Stimulated activated CD8-positive, alpha-beta memory T cell treated with anti-CD3 and anti-CD28 coated beads, Interleukin-12 subunit alpha, Interleukin-12 subunit beta, amount 100 ng/mL, for 24 hours (primary cell): ENCODE data around the gene PLAC9.
"Not testable (repeated sequence)": the region's sequence is repeated elsewhere in the genome, so short reads cannot be mapped to it uniquely, and the experiment has no call there.

Experiments
- DNase-seq: peaks from one replicate; pipeline ENCODE4 v3.0.0-alpha.2; 2020; ENCODE audit errors: extremely low read depth

The PLAC9 gene, protein sequence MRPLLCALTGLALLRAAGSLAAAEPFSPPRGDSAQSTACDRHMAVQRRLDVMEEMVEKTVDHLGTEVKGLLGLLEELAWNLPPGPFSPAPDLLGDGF

GRCh38 chr10:80132299-80133139 is at the start of gene PLAC9:
TSS of gene PLAC9 (plus strand) at chr10:80132730. CDS start at chr10:80132763, 33 bp downstream.
- DNase-seq, result no peak

DNA sequence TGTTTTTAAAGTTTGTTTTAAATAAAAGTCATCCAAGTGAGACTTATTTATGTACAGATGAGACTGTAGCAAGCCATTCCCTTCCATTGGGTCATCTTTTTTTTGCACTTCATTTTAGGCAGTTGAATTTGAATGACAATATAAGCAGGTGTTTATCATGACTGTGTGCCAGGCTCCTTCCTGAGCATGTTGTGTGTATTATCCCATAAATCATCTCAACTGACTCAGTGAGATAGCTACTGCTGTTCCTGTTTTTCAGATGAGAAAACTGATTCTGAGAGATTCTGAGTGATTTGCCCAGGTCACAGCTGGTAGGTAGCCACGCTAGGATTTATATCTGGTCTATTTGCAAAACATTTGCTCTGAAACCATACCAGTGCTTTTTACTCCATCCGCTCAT is 42.4 kb upstream of the PLAC9 start:
- DNase-seq, result no peak

DNA sequence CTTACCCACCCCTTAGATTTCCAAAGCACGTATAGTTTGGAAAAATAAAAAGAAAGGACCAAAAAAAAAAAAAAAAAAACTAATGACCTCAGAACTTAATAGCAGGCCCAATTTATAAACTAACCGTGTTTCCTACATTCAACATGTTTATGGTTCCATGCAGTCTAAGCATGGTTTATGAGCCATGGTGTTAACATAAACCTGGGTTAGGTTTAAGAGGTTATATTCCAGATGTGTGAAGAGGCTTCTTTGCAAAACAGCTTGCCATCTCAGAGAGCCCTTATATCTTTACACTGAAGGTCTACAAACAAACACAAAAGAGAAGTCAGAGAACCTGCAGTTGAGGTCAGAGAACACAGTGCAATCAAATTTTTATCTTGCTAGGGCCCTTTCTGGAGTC is 38.3 kb upstream of the PLAC9 start:
- DNase-seq, result no peak

GRCh38 chr10:80098272-80098671 is 34.3 kb upstream of the PLAC9 start:
- DNase-seq, result not testable (repeated sequence)

GRCh38 chr10:80099295-80099694 is 33.2 kb upstream of the PLAC9 start:
- DNase-seq, result not testable (repeated sequence)

DNA sequence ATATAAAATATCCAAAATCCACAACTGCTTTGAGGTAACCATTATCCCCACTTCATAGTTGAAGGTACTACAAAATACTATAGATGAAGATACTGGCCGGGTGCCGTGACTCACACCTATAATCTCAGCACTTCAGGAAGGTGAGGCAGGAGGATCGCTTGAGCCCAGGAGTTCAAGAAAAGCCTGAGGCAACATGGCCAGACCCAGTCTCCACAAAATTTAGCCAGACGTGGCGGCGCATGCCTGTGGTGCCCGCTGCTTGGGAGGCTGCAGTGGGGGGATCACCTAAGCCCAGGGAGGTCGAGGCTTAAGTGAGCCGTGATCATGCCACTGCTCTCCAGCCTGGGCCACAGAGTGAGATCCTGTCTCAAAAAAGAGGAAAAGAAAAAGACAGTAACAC is 32.4 kb upstream of the PLAC9 start:
- DNase-seq, result no peak

DNA sequence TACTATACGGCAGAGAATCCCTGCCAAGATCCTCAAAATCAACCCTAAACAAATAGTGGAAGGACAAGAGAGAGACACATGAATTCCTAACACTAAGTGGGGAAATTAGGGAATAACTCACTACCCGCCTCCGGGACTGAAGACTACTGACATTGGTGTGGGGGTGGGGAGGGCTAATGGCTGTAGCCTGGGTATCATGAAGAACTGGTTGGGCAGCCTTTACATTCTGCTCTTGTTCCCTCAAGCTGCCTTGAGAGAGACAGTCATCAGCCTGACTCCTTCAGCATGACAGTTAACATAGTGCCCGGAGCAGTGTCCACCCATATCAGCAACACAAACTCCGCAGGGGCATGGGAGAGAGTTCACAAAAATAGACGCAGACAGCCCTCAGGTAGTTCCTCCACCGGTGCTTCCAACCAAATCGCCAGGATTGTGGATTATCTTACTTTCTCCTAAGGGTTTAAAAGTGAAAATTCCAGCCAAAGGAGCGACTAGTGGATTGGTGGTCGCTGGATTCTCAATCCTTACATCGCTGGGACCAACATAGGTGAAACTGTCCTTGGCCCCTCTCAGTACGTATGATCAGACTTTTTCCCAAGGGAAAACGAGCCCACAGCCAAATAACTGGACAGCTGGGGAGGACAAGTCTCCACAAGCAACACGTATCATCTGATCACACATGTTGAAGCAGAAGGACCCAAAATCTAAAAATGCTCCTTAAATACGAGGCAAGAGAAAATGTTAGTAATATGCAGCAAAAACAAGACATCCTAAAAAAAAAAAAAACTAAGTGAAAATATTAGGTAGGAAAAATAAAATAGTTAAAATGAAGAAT is 31.5 kb upstream of the PLAC9 start:
- DNase-seq, result no peak

GRCh38 chr10:80104066-80104926 is 28.2 kb upstream of the PLAC9 start:
- DNase-seq, result no peak

DNA sequence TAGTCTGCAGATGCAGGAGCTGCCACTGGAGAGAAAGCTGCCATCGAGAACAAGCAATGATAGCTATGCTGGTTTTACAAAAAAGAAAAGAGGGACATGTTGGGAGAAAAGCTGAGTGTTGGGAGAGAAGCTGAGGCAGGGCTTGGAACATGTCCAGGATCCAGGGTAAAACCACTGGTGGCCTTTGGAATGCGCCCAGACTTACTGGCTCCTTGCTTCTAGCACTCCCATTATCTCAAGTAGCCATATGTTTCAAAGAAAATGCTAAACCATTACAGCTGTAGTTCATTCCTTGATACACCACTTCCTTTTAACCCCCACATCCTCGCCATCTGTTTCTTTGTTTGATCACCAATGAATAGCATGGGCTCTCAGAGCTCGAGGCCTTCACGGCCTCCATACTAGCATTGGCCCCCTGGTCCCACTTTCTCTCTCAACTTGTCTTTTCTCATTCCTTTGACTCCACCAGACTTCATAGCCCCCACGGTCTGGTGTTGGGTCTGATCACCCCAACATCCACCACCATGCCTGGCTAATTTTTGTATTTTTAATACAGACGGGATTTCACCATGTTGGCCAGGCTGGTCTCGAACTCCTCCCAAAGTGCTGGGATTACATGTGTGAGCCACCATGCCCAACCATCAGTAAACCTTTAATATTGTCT is 23.8 kb upstream of the PLAC9 start:
- no peak for DNase-seq

DNA sequence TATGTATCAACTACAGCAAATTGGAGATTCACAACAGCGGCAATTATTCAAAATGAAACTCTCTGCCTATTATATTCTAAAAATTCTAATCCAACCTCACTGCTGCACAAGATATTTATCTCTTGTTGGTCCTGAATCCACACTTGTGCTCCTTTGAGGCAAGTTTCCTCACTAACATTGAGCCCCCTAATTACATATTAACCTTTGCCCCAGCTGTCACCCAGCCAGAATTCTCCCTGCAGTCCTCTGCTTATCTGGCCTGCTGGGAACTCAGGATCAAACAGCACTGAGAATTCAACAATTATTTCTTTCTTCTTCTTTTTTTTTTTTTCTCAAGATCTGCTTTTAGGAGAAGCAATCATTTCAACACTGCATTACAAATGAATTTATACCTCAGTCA is 21.5 kb upstream of the PLAC9 start:
- no peak for DNase-seq

DNA sequence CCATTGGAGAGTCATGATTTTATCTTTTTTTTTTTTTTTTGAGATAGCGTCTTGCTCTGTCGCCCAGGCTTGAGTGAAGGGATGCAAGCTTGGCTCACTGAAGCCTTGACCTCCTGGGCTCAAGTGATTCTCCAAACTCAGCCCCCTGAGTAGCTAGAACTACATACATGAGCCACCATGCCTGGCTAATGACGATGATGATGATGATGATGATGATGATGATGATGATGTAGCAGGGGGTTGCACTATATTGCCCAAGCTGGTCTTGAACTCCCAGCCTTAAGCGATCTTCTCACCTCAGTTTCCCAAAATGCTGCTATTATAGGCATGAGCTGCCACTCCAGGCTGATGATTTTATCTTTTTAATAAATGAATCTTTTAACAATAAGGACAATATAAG is 13.9 kb upstream of the PLAC9 start:
- DNase-seq, result no peak

DNA sequence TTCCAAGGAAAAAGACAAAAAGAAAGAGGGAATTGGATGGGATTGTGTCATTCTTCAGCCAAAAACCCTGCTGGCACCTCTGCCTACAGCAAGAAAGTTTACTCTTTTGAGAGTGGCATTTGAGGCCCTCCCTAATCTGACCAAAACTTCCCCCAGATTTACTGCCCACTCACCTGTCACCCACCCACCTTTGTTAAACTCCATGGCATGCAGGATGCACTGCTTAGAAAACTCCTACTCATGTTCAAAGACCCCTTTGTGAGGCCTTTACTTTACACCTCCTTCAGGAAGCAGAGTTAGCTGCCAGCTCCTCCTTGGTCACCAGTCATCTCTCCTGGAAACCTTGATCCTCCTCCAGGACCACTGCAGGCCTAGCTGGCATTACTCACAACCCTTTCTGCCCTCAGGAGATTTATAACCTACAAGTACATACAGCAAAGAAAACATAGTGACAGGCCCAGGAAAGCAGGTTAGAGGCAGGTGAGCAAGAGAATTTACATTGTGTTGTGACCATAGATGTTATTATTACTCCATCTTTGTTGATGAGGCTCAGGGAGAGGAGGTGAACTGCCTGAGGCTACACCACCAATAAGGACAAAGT is 10.3 kb upstream of the PLAC9 start:
- no peak for DNase-seq

- DNase-seq, result no peak
Measured at GRCh38 chr10:80122746-80123145, 9.8 kb upstream of the PLAC9 start.

DNA sequence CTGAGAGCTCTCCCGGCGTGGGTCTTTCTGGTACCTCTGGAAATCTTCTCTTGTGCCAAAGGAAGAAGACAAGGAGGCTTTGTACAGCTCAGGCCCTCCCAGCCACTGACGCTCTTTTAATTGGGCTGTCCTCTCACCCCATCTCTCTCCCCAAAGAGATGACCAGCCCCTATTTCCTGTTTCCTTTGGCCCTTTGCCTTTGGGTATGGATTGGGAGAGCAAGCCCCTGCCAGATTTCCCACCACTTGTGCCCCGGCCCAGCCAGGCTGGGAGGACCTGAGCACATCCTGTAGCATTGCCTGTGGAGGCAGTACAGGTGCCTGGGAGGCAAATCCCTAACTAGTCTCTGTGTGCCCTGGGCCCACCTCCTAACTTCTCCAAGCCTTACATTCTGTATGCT is 5.7 kb upstream of the PLAC9 start:
- no peak for DNase-seq

- no peak for DNase-seq
Measured at GRCh38 chr10:80131499-80131901, 1.0 kb upstream of the PLAC9 start.

DNA sequence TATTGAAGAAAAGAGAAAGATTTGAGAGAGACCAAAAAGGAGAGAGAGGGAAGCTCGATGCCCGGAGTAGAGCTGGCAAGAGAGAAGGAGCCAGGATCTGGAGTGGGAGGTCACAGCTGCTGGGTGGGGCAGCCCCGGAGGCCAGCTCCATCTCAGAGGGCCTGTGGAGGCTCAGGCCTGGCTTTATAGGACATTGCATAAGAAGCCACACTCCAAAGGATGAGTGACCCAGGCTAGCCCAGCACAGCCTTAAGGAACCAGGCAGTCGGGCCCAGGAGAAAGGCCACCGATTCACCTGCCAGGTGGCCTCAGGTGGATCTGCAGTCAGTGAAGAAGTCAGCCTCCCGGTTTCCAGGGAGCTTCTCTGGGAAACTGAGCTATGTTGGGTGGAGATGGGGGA is 676 bp downstream of the PLAC9 start:
- DNase-seq, result no peak

- DNase-seq, result not testable (repeated sequence)
Measured at GRCh38 chr10:80133687-80134086, 1.2 kb downstream of the PLAC9 start.

DNA sequence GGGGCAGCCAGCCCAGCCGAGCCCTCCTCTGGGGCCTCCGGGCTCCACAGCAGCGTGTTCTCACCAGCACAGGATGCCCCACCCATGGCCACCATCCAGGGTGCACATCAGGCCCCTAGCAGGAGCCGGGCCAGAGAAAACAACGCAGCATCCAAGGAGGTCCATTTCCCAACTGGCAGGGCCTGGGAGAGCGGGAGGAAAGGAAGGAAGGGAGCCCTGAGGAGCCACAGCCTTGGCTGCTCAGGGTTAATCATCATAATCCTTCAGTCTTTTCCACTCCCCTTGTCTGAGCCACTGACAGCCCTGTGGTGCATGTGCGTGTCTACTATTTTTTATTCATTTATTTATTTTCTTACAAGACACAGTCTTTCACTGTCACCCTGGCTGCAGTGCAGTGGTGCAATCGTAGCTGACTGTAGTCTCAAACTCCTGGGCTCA is 3.6 kb downstream of the PLAC9 start:
- DNase-seq, result no peak

DNA sequence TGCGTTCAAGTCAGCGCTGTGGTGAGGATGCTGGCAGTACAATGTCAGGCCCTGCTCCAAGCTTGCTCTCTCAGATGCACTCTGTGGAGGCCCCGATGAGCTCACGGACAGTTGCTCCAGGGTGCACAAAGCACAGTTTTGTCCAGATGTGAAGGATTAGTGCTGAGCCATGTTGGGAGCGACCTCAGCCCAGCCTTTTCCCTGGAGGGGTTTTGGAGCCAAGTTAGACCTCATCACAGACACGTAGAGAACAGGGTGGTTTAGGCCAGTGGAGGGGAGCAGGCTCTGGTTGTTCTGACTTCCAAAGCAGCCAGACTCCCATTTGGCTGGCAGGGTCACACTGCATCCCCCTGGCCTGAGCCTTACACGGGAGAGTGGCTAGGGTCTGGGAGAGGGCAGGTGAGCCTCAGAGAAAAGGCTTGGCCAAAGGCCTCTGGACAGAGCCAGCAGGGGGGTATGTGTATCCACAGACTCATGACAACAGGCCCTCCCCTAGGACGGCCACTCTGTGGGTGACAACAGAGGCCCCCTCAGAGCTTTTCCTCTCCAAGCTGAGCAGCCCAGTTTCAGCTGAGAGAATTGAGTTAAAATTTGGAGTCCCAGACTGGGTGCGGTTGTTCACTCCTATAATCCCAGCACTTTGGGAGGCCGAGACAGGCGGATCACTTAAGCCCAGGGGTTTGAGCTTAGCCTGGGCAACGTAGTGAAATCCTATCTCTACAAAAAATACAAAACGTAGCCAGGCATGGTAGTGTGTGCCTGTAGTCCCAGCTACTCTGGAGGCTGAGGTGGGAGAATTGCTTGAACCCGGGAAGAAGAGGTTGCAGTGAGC is 4.7 kb downstream of the PLAC9 start:
- no peak for DNase-seq

GRCh38 chr10:80137920-80138319 is 5.4 kb downstream of the PLAC9 start:
- no peak for DNase-seq
